Right lobe of liver (tissue), 6 donors: ENCODE measurements around the gene COL4A6. TPM values are rescaled to one million over a fixed set of nuclear protein-coding genes. Genes with fewer than 3 reads are reported as not detected.
A peak's percentile ranks its signal among the peaks of the same experiment; 100 is the strongest.

Source experiments
- ATAC-seq, 4 donors: fragments of 200-7000 bp; cut with Tn5 transposase; one replicate each; pipeline ENCODE4 v1.9.1; 2020; ENCODE audit warnings: mild to moderate bottlenecking in 4 of 4, moderate library complexity in 4 of 4
- DNase-seq, 3 donors: peaks; one replicate each; pipeline ENCODE4 v3.0.0-alpha.2; 2020
- H3K27ac ChIP-seq, 3 donors: fragments of 200-600 bp; one replicate each; pipeline ENCODE4 v1.8.0; 2022
- H3K27me3 ChIP-seq, 2 donors: fragments of 200-600 bp; one replicate each; pipeline ENCODE4 v1.8.0; 2022
- H3K36me3 ChIP-seq, 4 donors: fragments of 200-600 bp; sonication (generic) in 1 of 4; one replicate each; pipeline versions ENCODE4 v1.5.1 to v1.8.0; 2017 to 2022; ENCODE audit warnings: control low read depth in 1 of 4
- H3K4me1 ChIP-seq, 4 donors: fragments of 200-600 bp; sonication (generic) in 1 of 4; one replicate each; pipeline versions ENCODE4 v1.5.1 to v1.8.0; 2017 to 2022; ENCODE audit warnings: control low read depth in 1 of 4
- H3K4me3 ChIP-seq, 3 donors: fragments of 200-600 bp; one replicate each; pipeline ENCODE4 v1.8.0; 2022
- H3K9me3 ChIP-seq, 4 donors: fragments of 200-600 bp; sonication (generic) in 1 of 4; one replicate each; pipeline versions ENCODE4 v1.5.1 to v1.8.0; 2017 to 2022; ENCODE audit warnings: control low read depth in 1 of 4
- CTCF ChIP-seq, 4 donors: fragments of 200-600 bp in 3 of 4; fragments of 450-650 bp in 1 of 4; IDR thresholded peaks; one replicate each; pipeline versions ENCODE4 v1.5.1 to v1.8.0; 2016 to 2022; ENCODE audit warnings: antibody characterized with exemption in 4 of 4, mild to moderate bottlenecking in 2 of 4
- POLR2A ChIP-seq: fragments of 450-650 bp; IDR thresholded peaks from one replicate; pipeline ENCODE4 v1.6.1; 2017; ENCODE audit warnings: antibody characterized with exemption, mild to moderate bottlenecking
- whole genome bisulfite sequencing: methylation state at CpG from one replicate; pipeline ENCODE4 v1.1.6; 2018; ENCODE audit warnings: low coverage, low lambda C conversion rate; ENCODE audit not compliant: insufficient coverage; ENCODE audit errors: missing lambda C conversion rate; 5-methylcytosine and 5-hydroxymethylcytosine counted together
- intact Hi-C, 2 donors: fragments of 100-400 bp; cut with DNase I; formaldehyde crosslinking; loops; one replicate each; pipeline versions ENCODE4 v1.11.2 to v1.14.1; 2022
- total RNA-seq, 6 experiments: library from RNA; depleted of rRNA in 2 of 6; stranded (reverse); fragments of >200 nt in 2 of 6; fragmentation: NEBNext Ultra II Directional in 3 of 6; extraction: Animal tissue kit (Norgen Biotek cat#: 25700) in 3 of 6; gene quantifications; one replicate each; pipeline versions ENCODE4 v1.1.0 to v1.2.4, GENCODE V29; 2016 to 2023
- donor health status: DM: no; HTN: yes; CAD: no.
- donor health status: DM: no; HTN: no; CAD: no.
- donor health status: DM: no; HTN: no; CAD: no.
- donor health status: DM: no; HTN: yes; CAD: no.
- donor health status: DM: no; HTN: yes; CAD: no.

Gene COL4A6
- total RNA-seq, 6 experiments from 2014 or later: 0.02 to 0.05 TPM; not detected in 4

- Histone ChIP-seq H3K9me3 (no peaks in the 10 kb centered on the region), H3K27me3 (no peaks in the 10 kb centered on the region), H3K4me1 (no peaks in the 10 kb centered on the region), H3K36me3 (no peaks in the 10 kb centered on the region), H3K4me3 (no peak overlapping the region), H3K27ac (no peak overlapping the region)
- no peak for ATAC-seq
- intact Hi-C loops: no loop called here
- no peak for DNase-seq
- no peak for TF ChIP-seq CTCF (IDR thresholded peaks at IDR 0.05)
- no peak for TF ChIP-seq POLR2A
- 47% methylated on average over 2 of the region's 2 CpGs for WGBS
Observed at GRCh38 chrX:108442901-108443464, 4.8 kb upstream of the COL4A6 start.

- H3K27ac ChIP-seq: no peak overlapping the region
- intact Hi-C loops: no loop called here
- ATAC-seq (peak; percentile 38 to 58 (median 52)), DNase-seq (peak in 1 of 3 donors; percentile 17)
- no peaks in the 10 kb centered on the region for H3K4me1 ChIP-seq
- H3K9me3 ChIP-seq: no peaks in the 10 kb centered on the region
- 12% methylated on average over 25 of the region's 25 CpGs for WGBS
- TF ChIP-seq CTCF (IDR thresholded peaks at IDR 0.05) (no peak), POLR2A (no peak)
- H3K27me3 ChIP-seq: no peaks in the 10 kb centered on the region
- H3K36me3 ChIP-seq: no peaks in the 10 kb centered on the region
- peak overlapping the region; percentile 20 to 46 (median 36) for H3K4me3 ChIP-seq
Observed at GRCh38 chrX:108439961-108440696, 1.9 kb upstream of the COL4A6 start.

- DNase-seq (peak in 1 of 3 donors; percentile 41), ATAC-seq (peak; percentile 44 to 75 (median 66))
- Histone ChIP-seq H3K4me1 (no peaks in the 10 kb centered on the region), H3K27me3 (no peaks in the 10 kb centered on the region), H3K27ac (no peak within 1 kb of the TSS), H3K4me3 (peak within 1 kb of the TSS; percentile 20 to 46 (median 36)), H3K36me3 (no peaks in the 10 kb centered on the region), H3K9me3 (no peaks in the 10 kb centered on the region)
- TF ChIP-seq POLR2A (no peak), CTCF (IDR thresholded peaks at IDR 0.05) (no peak)
- WGBS: 23% methylated on average over 13 of the region's 13 CpGs
- intact Hi-C loops: no loop called here
Observed at GRCh38 chrX:108439426-108439942, 1.3 kb upstream of the COL4A6 start, which contains the start of gene COL4A5. TSS of gene COL4A5 (plus strand) at chrX:108439838. CDS start at chrX:108440126, 288 bp downstream.

- ATAC-seq (no peak), DNase-seq (no peak)
- WGBS: 23% methylated on average over 18 of the region's 20 CpGs
- intact Hi-C loops: no loop called here
- no peak for TF ChIP-seq CTCF (IDR thresholded peaks at IDR 0.05)
- TF ChIP-seq POLR2A: no peak
- no peaks in the 10 kb centered on the region for H3K9me3 ChIP-seq
- no peak overlapping the region for H3K27ac ChIP-seq
- H3K4me1 ChIP-seq: no peaks in the 10 kb centered on the region
- H3K36me3 ChIP-seq: no peaks in the 10 kb centered on the region
- no peak overlapping the region for H3K4me3 ChIP-seq
- H3K27me3 ChIP-seq: peaks cover 0 to 4% of the 10 kb centered on the region in 2 donors
Observed at GRCh38 chrX:108437349-108438109, 693 bp downstream of the COL4A6 start.
